ENCODE measurements around the gene TM9SF4.
"Not testable (repeated sequence)": the region's sequence is repeated elsewhere in the genome, so short reads cannot be mapped to it uniquely, and the experiment has no call there.

TM9SF4 gene

DNA sequence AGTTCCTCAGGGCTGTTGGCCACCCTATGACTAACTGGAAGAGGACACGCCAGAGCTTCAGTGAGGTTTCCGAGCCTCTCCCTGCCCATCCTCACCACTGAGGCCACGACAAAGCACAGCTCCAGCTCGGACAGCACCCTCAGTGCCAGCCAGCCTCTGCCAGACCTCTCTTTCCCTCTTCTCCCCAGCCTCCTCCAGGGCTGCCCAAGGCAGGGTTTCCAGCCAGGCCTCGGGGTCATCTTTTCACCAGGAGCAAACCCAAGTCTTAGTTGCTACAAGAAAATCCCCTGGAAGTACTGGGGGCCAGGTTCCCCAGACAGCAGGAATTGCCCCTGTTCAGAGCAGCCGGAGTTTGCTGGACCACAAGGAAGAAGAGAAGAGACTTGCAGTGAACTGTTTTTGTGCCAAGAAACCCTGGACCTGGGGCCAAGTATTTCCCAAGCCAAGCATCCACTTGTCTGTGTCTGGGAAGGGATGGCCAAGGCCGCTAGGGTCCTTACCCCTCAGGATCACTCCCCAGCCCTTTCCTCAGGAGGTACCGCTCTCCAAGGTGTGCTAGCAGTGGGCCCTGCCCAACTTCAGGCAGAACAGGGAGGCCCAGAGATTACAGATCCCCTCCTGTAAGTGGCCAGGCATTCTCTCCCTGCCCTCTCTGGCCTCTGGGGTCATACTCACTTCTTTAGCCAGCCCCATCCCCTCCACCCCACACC lies 56.5 kb downstream of the TM9SF4 start:
- Histone ChIP-seq H3K4me2 (ENCODE audit: low read length) (no peak overlapping the region), H3K4me1 (peaks cover 2% of the 10 kb centered on the region), H3K9me3 (ENCODE audit: control insufficient read depth, low read length) (no peaks in the 10 kb centered on the region), H3K9ac (no peak overlapping the region), H3K79me2 (no peaks in the 10 kb centered on the region), H3K27ac (no peak overlapping the region), H3K27me3 (ENCODE audit: control insufficient read depth, insufficient read depth, low read length) (no peaks in the 10 kb centered on the region), H3K4me3 (ENCODE audit: low read depth, low read length) (no peak overlapping the region), H3K36me3 (ENCODE audit: control insufficient read depth, insufficient read depth, low read length) (no peaks in the 10 kb centered on the region), H2AFZ (no peak overlapping the region)
- no peak for TF ChIP-seq CTCF (IDR thresholded peaks at IDR 0.05)

DNA sequence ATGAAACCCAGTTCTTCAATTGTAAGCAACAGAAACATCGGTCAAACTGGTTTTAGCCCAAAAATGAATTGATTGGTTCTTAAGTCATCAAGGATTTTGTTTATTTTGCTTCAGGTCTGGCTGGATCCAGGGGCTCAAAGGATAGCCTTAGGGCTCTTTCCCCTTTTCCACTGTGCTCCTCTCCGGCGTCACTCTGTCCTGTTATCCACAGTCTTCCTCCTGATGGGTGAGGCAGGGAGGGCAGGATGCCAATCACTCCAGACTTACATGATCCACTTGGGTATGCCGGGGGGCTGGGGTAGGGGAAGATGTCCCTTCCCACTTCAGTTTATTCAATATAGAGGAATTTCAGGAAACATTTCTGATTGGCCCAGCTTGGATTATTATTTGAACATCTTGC lies 58.0 kb downstream of the TM9SF4 start:
- H3K9ac ChIP-seq: no peak overlapping the region
- no peak overlapping the region for H3K27ac ChIP-seq
- H3K9me3 ChIP-seq (ENCODE audit: control insufficient read depth, low read length): no peaks in the 10 kb centered on the region
- no peaks in the 10 kb centered on the region for H3K27me3 ChIP-seq (ENCODE audit: control insufficient read depth, insufficient read depth, low read length)
- H3K4me2 ChIP-seq (ENCODE audit: low read length): no peak overlapping the region
- H3K4me3 ChIP-seq (ENCODE audit: low read depth, low read length): no peak overlapping the region
- H2AFZ ChIP-seq: no peak overlapping the region
- no peaks in the 10 kb centered on the region for H3K79me2 ChIP-seq
- no peaks in the 10 kb centered on the region for H3K36me3 ChIP-seq (ENCODE audit: control insufficient read depth, insufficient read depth, low read length)
- TF ChIP-seq CTCF (IDR thresholded peaks at IDR 0.05): no peak
- peaks cover 2% of the 10 kb centered on the region for H3K4me1 ChIP-seq

- H3K27ac ChIP-seq: no peak overlapping the region
- no peaks in the 10 kb centered on the region for H3K36me3 ChIP-seq (ENCODE audit: control insufficient read depth, insufficient read depth, low read length)
- no peak for TF ChIP-seq CTCF (IDR thresholded peaks at IDR 0.05)
- peaks cover 2% of the 10 kb centered on the region for H3K4me1 ChIP-seq
- H3K27me3 ChIP-seq (ENCODE audit: control insufficient read depth, insufficient read depth, low read length): no peaks in the 10 kb centered on the region
- no peak overlapping the region for H3K9ac ChIP-seq
- no peaks in the 10 kb centered on the region for H3K9me3 ChIP-seq (ENCODE audit: control insufficient read depth, low read length)
- H3K4me3 ChIP-seq (ENCODE audit: low read depth, low read length): no peak overlapping the region
- no peak overlapping the region for H2AFZ ChIP-seq
- no peaks in the 10 kb centered on the region for H3K79me2 ChIP-seq
- H3K4me2 ChIP-seq (ENCODE audit: low read length): no peak overlapping the region
These were observed 58.8 kb downstream of the TM9SF4 start for GRCh38 chr20:32168184-32168910.

- not testable (repeated sequence) for H3K9me3 ChIP-seq (ENCODE audit: control insufficient read depth, low read length); H3K79me2 ChIP-seq; H3K4me2 ChIP-seq (ENCODE audit: low read length); H2AFZ ChIP-seq; H3K27ac ChIP-seq; H3K27me3 ChIP-seq (ENCODE audit: control insufficient read depth, insufficient read depth, low read length); H3K4me1 ChIP-seq; H3K4me3 ChIP-seq (ENCODE audit: low read depth, low read length); H3K36me3 ChIP-seq (ENCODE audit: control insufficient read depth, insufficient read depth, low read length); H3K9ac ChIP-seq
These were observed 68.2 kb downstream of the TM9SF4 start for GRCh38 chr20:32177696-32178095.

GRCh38 chr20:32179515-32179914 lies 70.0 kb downstream of the TM9SF4 start:
- H2AFZ ChIP-seq: no peak overlapping the region
- H3K9ac ChIP-seq: no peak overlapping the region
- no peak overlapping the region for H3K4me3 ChIP-seq (ENCODE audit: low read depth, low read length)
- H3K4me2 ChIP-seq (ENCODE audit: low read length): no peak overlapping the region
- H3K27me3 ChIP-seq (ENCODE audit: control insufficient read depth, insufficient read depth, low read length): no peaks in the 10 kb centered on the region
- H3K4me1 ChIP-seq: no peaks in the 10 kb centered on the region
- H3K9me3 ChIP-seq (ENCODE audit: control insufficient read depth, low read length): no peaks in the 10 kb centered on the region
- no peaks in the 10 kb centered on the region for H3K36me3 ChIP-seq (ENCODE audit: control insufficient read depth, insufficient read depth, low read length)
- peaks cover 3% of the 10 kb centered on the region for H3K79me2 ChIP-seq
- TF ChIP-seq CTCF (IDR thresholded peaks at IDR 0.05): no peak
- H3K27ac ChIP-seq: no peak overlapping the region

Data from parathyroid adenoma (tissue), 2 donors.